ENCODE results near the gene PDZD4.

The PDZD4 gene

DNA sequence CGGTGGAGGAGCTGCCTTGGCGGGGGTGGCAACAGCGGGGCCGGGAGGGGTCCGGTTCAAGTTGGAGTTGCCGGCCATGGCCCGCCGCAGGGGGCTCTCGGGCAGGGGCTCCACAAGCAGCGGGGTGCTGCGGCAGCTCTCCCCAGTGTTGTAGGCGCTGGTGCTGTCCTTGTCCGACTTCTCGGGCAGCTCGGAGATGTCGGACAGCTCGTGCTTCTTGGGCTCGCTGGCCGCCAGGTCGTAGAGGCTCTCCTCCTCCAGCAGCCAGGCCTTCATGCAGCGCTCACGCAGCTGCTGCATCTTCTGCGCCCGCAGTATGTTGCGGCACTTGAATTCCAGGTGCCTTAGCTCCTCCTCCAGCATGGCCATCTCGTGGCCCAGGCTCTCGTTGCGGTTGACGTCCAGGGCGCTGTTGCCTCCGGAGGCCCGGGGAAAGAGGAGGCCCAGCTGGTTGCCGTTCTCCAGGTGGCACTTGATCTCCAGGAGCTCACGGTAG, 26.2 kb downstream of the PDZD4 start:
- no peak for TF ChIP-seq FOXP2 (optimal IDR thresholded peaks at IDR 0.05; ENCODE audit: borderline replicate concordance, extremely low read depth, extremely low read length, insufficient read depth)
- TF ChIP-seq TAF1 (IDR thresholded peaks at IDR 0.05; ENCODE audit: borderline replicate concordance, insufficient read depth, low read length): no peak
- TF ChIP-seq, protein P1, sequence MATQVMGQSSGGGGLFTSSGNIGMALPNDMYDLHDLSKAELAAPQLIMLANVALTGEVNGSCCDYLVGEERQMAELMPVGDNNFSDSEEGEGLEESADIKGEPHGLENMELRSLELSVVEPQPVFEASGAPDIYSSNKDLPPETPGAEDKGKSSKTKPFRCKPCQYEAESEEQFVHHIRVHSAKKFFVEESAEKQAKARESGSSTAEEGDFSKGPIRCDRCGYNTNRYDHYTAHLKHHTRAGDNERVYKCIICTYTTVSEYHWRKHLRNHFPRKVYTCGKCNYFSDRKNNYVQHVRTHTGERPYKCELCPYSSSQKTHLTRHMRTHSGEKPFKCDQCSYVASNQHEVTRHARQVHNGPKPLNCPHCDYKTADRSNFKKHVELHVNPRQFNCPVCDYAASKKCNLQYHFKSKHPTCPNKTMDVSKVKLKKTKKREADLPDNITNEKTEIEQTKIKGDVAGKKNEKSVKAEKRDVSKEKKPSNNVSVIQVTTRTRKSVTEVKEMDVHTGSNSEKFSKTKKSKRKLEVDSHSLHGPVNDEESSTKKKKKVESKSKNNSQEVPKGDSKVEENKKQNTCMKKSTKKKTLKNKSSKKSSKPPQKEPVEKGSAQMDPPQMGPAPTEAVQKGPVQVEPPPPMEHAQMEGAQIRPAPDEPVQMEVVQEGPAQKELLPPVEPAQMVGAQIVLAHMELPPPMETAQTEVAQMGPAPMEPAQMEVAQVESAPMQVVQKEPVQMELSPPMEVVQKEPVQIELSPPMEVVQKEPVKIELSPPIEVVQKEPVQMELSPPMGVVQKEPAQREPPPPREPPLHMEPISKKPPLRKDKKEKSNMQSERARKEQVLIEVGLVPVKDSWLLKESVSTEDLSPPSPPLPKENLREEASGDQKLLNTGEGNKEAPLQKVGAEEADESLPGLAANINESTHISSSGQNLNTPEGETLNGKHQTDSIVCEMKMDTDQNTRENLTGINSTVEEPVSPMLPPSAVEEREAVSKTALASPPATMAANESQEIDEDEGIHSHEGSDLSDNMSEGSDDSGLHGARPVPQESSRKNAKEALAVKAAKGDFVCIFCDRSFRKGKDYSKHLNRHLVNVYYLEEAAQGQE (IDR thresholded peaks at IDR 0.05; ENCODE audit: insufficient read depth in 1 of 2, low read depth in 2 of 2, low read length in 2 of 2): no peak

DNA sequence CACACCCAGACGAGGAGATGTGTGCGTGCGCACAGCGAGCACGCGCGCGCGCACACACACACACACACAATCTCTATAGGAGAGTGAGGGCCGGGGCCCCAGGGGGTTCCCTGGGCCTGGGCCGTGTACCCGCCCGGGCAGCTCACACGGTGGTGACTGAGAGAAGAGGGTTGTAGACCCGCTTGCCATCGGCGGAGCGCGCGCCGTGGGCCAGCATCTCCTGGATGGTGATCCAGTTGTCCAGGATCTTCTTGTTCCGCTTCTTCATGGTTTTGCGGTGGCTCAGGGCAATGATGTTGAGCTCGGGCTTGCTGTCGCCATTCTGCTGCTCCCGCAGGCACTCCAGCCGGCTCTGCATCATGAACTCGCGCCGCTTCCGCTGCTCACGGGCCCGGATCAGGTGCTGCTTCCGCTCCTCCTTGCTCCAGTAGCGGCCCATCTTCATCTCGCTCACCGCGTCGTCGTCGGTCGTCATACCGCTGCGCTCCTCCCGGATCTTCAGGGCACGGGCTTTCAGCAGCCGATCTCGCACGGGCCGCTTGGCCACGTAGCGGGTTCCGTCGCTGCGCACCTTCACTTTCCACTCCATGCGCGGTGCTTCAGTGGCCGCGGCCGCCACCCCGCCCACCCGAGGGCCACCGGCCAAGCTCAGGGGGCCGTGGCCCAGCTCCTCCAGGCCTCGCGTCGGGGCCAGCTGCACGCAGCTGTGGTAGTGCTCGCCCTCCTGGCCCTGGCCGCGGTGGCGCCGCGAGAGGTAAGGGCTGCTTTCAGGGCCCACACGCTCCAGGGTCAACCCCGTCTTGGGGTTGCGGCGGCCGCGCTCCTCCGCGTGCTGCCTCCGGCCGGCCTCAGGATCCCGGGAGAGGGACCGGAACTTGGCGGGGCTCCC, 26.9 kb downstream of the PDZD4 start:
- TF ChIP-seq SIN3A (IDR thresholded peaks at IDR 0.05; ENCODE audit: borderline replicate concordance, insufficient read depth, low read length) (no peak), POLR2AphosphoS5 (IDR thresholded peaks at IDR 0.05; ENCODE audit: low read depth, low read length) (no peak), TAF1 (IDR thresholded peaks at IDR 0.05; ENCODE audit: borderline replicate concordance, insufficient read depth, low read length) (no peak), FOXP2 (optimal IDR thresholded peaks at IDR 0.05; ENCODE audit: borderline replicate concordance, extremely low read depth, extremely low read length, insufficient read depth) (no peak)
- TF ChIP-seq, protein P1 (IDR thresholded peaks at IDR 0.05; ENCODE audit: insufficient read depth in 1 of 2, low read depth in 2 of 2, low read length in 2 of 2): no peak

DNA sequence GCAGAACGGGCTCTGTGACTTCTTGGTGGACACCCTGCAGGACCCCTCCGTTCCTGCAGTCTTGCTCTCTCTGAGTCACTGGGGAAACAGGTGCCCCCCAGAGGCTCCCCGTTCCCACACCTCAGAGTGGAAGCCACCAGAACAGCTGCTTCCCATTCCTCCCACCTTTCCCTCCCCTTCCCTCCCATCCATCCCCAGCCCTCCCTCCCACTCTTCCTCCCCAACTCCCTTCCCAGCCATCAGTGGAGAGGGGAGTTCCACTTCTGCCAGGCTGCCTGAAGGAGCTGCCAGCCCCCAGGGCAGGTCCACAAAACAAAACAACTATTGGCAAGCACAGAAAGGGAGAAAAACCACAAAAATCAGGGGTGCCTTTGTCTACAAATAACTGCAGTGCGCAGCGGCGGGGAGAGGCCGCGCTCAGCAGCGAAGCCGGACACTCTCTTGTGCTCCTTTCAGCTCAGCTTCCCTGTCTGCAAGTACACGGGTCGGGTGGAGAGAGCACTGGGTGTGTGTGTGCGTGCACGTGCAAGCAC, 27.8 kb downstream of the PDZD4 start:
- TF ChIP-seq, protein P1 (IDR thresholded peaks at IDR 0.05; ENCODE audit: insufficient read depth in 1 of 2, low read depth in 2 of 2, low read length in 2 of 2): no peak
- no peak for TF ChIP-seq SIN3A (IDR thresholded peaks at IDR 0.05; ENCODE audit: borderline replicate concordance, insufficient read depth, low read length)

DNA sequence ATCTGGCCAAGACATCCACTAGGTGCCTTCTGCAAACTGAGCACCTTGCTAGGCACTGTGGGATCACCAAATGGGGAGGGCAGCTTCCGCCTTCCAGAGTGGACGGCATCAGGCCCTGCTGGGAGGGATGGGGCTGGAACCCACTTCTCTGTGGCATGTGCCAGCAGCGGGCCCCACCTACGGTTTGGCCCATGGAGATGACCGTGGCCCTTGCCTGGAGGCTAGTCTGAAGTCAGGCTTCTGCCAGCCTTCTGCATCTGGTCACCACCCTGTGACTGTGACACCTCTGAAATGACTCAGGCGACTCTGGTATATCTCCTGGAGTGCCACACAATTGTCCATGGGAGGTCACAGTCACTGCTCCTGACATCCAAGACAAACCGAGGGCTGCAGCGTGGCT, 28.7 kb downstream of the PDZD4 start:
- TF ChIP-seq FOXP2 (optimal IDR thresholded peaks at IDR 0.05; ENCODE audit: borderline replicate concordance, extremely low read depth, extremely low read length, insufficient read depth): no peak
- TF ChIP-seq SIN3A (IDR thresholded peaks at IDR 0.05; ENCODE audit: borderline replicate concordance, insufficient read depth, low read length): no peak
- no peak for TF ChIP-seq POLR2AphosphoS5 (IDR thresholded peaks at IDR 0.05; ENCODE audit: low read depth, low read length)
- TF ChIP-seq, protein P1 (IDR thresholded peaks at IDR 0.05; ENCODE audit: insufficient read depth in 1 of 2, low read depth in 2 of 2, low read length in 2 of 2): no peak
- no peak for TF ChIP-seq TAF1 (IDR thresholded peaks at IDR 0.05; ENCODE audit: borderline replicate concordance, insufficient read depth, low read length)
